Measurements from ENCODE around the gene PLCXD1.
"Not testable (repeated sequence)": the region's sequence is repeated elsewhere in the genome, so short reads cannot be mapped to it uniquely, and the experiment has no call there.

PLCXD1 gene

GRCh38 chrX:281166-281999 is at the start of gene PLCXD1:
Gene PLCXD1 (plus strand): TSS chrX:281381. CDS start chrX:284188, 2,807 bp downstream.
- no peak for DNase-seq (ENCODE audit: low read depth)

GRCh38 chrX:231637-232277 is 49.4 kb upstream of the PLCXD1 start:
- not testable (repeated sequence) for DNase-seq (ENCODE audit: low read depth)

GRCh38 chrX:232278-232655 is 48.9 kb upstream of the PLCXD1 start:
- not testable (repeated sequence) for DNase-seq (ENCODE audit: low read depth)

- not testable (repeated sequence) for DNase-seq (ENCODE audit: low read depth)
Observed at GRCh38 chrX:236201-236600, 45.0 kb upstream of the PLCXD1 start.

- no peak for DNase-seq (ENCODE audit: low read depth)
Observed at GRCh38 chrX:250965-251364, 30.2 kb upstream of the PLCXD1 start.

- DNase-seq (ENCODE audit: low read depth) = not testable (repeated sequence)
Observed at GRCh38 chrX:251396-252243, 29.6 kb upstream of the PLCXD1 start.

GRCh38 chrX:252244-252956 is 28.8 kb upstream of the PLCXD1 start:
- DNase-seq (ENCODE audit: low read depth) = no peak

GRCh38 chrX:252957-253291 is 28.3 kb upstream of the PLCXD1 start:
- no peak for DNase-seq (ENCODE audit: low read depth)

- DNase-seq (ENCODE audit: low read depth) = no peak
Observed at GRCh38 chrX:253451-254297, 27.5 kb upstream of the PLCXD1 start.

GRCh38 chrX:254630-255215 is 26.5 kb upstream of the PLCXD1 start:
- no peak for DNase-seq (ENCODE audit: low read depth)

- no peak for DNase-seq (ENCODE audit: low read depth)
Observed at GRCh38 chrX:255923-256331, 25.3 kb upstream of the PLCXD1 start.

GRCh38 chrX:257054-257453 is 24.1 kb upstream of the PLCXD1 start:
- DNase-seq (ENCODE audit: low read depth) = not testable (repeated sequence)

GRCh38 chrX:257681-258289 is 23.4 kb upstream of the PLCXD1 start:
- no peak for DNase-seq (ENCODE audit: low read depth)

GRCh38 chrX:258291-259040 is 22.7 kb upstream of the PLCXD1 start:
- DNase-seq (ENCODE audit: low read depth) = no peak

- DNase-seq (ENCODE audit: low read depth) = no peak
Observed at GRCh38 chrX:259692-260355, 21.4 kb upstream of the PLCXD1 start.

GRCh38 chrX:261167-261918 is 19.8 kb upstream of the PLCXD1 start:
- DNase-seq (ENCODE audit: low read depth) = no peak

GRCh38 chrX:261919-262352 is 19.2 kb upstream of the PLCXD1 start:
- DNase-seq (ENCODE audit: low read depth) = no peak

GRCh38 chrX:262381-262909 is 18.7 kb upstream of the PLCXD1 start:
- no peak for DNase-seq (ENCODE audit: low read depth)

All from activated T-helper 9 cell treated with anti-CD3 and anti-CD28 coated beads, Interleukin-2, amount 50 U/mL, for 16 hours (primary cell).